ENCODE results near the gene C22orf15.

DNA sequence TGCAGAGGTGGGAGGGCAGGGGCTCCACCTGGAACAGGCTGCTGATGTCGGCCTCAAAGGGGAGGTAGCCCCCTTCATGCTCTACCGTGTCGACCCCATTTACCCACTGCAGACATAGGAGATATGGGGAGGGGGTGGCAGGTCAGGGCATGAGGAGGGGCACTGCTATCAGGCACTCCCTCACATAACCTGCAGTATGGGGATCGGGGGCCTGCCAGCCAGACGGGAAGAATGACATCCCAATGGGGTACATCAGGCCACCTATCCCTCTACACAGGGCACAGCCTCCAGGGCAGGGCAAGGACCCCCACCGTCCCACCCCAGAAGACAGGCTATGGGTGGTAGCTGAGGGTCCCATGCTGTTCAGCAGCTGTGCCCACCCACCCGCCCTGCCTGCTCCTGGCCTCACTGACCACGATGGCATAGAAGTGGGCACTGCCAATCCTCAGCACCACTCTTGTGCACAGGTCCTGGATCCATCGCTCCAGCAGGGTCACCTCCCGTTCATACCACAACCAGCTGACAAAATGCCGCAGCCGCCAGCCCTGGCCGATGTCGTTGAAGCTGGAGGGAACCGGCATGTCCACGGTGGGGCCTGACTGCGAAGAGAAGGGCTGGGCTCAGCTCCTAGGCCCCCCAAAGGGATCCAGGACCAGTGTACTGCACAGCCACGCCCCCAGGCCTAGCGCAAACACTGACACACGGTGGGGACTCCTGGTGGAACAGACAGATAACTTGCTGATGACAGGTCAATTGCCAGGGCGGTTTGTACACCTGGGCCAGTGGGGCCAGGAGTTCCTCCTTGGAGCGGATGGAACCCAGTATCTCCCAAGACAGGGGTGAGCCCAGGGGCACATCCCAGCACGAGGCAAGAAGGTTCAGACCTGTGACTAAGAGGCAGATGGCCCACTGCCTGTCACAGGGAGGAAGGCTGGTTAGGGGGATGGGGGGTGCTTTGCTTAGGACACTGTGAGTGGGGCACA, 47.9 kb upstream of the C22orf15 start:
- TF ChIP-seq, protein P1, sequence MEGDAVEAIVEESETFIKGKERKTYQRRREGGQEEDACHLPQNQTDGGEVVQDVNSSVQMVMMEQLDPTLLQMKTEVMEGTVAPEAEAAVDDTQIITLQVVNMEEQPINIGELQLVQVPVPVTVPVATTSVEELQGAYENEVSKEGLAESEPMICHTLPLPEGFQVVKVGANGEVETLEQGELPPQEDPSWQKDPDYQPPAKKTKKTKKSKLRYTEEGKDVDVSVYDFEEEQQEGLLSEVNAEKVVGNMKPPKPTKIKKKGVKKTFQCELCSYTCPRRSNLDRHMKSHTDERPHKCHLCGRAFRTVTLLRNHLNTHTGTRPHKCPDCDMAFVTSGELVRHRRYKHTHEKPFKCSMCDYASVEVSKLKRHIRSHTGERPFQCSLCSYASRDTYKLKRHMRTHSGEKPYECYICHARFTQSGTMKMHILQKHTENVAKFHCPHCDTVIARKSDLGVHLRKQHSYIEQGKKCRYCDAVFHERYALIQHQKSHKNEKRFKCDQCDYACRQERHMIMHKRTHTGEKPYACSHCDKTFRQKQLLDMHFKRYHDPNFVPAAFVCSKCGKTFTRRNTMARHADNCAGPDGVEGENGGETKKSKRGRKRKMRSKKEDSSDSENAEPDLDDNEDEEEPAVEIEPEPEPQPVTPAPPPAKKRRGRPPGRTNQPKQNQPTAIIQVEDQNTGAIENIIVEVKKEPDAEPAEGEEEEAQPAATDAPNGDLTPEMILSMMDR (IDR thresholded peaks at IDR 0.05; ENCODE audit: low read depth, low read length), result no peak
- no peak for TF ChIP-seq EZH2phosphoT487 (IDR thresholded peaks at IDR 0.05; ENCODE audit: low read depth)

All from OCI-LY3 (cell line).